NCI-H1048 (cell line): Measurements from ENCODE around the gene EVI2A.
"Not testable (repeated sequence)": the region's sequence is repeated elsewhere in the genome, so short reads cannot be mapped to it uniquely, and the experiment has no call there.

Source experiments
- DNase-seq: peaks from one replicate; lab custom pipeline; 2025; lab: John Stamatoyannopoulos, UW

EVI2A gene

DNA sequence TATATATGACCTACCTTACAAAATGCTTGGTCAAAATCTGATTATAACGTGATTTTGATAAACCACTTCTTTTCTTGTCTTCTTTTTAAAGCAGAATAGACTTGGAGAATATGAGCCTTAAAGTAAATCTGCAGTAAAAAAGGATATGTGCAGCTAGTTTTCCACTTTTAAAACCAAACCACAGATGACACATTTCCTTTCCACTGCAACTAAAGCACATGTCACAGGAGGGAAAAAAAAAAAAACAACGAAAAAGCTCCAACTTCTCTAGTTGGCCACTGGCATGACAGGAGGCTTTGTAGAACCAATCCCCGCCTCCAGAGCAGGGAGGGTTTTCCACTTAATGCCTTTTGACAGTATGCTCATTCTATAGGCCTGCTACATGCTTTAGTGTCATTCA lies at the start of gene EVI2A:
Gene EVI2A (minus strand): TSS at position 142 of the 400 bp plus-strand sequence. CDS start 2,609 bp downstream, outside the sequence.
- no peak for DNase-seq

DNA sequence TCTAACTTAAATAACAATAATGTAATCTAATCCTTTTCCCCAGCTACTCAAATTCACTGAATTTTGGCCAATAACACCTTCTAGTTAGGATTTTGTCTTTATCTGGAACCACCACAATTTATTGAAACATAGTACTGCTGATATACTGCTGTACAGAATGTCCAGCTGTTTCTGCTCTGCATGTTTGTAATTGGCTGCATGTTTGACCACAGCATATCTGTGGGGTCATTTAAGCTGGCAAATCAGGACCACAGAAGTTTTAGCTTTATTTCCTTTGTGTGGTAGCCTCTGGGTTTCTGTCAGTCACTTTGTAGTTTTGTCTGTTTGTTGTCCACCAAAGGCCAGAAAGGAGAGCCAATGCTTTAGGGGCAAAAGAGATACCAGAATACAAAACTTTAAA lies 47.8 kb upstream of the EVI2A start:
- no peak for DNase-seq

- DNase-seq = no peak
These were observed 44.7 kb upstream of the EVI2A start for GRCh38 chr17:31366088-31366487.

DNA sequence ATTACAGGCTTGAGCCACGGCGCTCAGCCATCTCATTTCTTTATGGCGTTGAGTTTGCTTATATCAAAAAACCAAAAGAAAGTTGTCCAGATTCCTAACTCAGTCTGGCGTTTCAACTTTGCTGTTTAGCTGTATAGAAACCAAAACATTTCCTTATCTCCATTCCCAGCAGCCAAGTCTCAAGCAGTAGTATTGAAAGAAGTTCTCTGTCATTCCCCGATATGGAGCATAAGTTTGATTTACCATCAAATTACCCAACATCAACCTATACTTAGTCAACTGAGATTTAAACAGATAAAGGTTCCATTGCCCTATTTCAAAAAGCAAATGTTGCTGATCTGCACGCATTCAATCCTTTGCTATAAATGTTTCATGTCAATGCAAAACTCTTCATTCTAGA lies 42.6 kb upstream of the EVI2A start:
- no peak for DNase-seq

GRCh38 chr17:31357839-31358394 lies 36.5 kb upstream of the EVI2A start:
- DNase-seq = no peak

GRCh38 chr17:31357091-31357490 lies 35.7 kb upstream of the EVI2A start:
- DNase-seq = no peak

- no peak for DNase-seq
These were observed 34.5 kb upstream of the EVI2A start for GRCh38 chr17:31355935-31356334.

GRCh38 chr17:31349454-31349853 lies 28.0 kb upstream of the EVI2A start:
- no peak for DNase-seq

GRCh38 chr17:31345191-31345747 lies 23.8 kb upstream of the EVI2A start:
- not testable (repeated sequence) for DNase-seq

DNA sequence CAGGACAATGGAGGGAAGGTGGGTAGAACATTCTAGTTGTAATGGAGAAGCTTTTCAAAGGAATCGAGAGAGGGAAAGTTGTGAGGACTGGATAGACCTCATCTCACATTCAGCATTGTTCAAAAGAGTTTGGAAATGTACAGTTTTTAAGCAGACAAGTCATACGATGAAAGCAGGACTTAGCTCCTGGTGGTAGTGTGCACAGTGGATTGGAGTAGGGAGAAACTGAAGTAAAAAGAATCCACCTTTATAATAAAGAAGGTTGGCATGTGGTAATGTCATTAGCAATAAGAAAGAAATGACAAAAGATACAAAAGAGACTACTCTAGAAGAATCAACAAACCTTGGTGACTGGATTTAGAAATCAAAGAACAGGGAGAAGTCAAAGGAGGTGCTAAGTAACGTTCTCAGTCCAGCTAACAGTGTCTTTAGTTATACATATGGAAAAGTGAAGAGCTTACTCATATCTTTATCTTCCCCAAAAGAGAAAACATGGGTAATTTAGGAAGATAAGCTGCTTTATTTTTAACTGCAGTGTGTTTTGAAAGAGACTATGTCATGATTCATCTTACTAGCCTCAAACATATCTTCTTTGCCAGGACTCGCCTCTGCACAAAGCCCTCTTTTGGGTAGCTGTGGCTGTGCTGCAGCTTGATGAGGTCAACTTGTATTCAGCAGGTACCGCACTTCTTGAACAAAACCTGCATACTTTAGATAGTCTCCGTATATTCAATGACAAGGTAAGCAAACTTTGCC lies 18.7 kb upstream of the EVI2A start:
- no peak for DNase-seq

DNA sequence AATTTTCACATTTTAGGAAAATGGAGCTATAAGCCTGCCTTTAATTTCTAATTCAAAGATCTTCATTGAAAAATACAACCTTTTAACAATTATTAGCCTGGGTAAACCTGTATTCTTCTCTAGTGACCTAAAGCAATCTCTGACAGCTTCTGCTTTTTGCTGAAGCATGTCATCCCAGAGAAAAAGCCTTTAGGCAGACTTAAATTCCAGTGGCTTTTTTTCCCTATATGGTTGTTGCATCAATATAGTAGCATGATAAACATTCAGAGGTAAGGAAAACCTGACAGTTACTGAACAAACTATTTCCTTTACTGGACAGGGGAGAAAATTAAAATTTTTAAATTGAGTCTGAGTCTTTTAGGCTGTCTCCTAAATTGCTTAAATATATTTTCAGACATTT lies 7.8 kb upstream of the EVI2A start:
- no peak for DNase-seq

- no peak for DNase-seq
These were observed 6.7 kb upstream of the EVI2A start for GRCh38 chr17:31328160-31328535.

DNA sequence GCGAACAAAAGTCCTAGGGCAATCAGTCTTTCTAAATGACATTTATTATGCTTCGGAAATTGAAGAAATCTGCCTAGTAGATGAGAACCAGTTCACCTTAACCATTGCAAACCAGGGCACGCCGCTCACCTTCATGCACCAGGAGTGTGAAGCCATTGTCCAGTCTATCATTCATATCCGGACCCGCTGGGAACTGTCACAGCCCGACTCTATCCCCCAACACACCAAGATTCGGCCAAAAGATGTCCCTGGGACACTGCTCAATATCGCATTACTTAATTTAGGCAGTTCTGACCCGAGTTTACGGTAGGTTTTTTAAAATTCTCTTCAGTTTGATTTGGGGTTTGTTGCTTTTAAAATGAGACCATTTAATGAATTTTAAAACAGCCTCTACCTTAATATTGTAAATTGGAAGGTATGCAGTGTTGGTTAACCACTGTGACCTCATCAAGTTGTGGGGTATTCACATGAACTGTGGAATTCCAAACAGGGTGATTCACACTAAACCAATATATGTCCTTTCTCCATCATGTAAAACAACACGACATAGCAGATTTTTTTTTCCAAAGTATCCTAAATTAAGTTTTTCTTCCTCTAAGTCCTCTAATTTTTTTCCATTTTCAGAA lies 6.2 kb upstream of the EVI2A start:
- DNase-seq = no peak

GRCh38 chr17:31323551-31323950 lies 2.1 kb upstream of the EVI2A start:
- DNase-seq = no peak

DNA sequence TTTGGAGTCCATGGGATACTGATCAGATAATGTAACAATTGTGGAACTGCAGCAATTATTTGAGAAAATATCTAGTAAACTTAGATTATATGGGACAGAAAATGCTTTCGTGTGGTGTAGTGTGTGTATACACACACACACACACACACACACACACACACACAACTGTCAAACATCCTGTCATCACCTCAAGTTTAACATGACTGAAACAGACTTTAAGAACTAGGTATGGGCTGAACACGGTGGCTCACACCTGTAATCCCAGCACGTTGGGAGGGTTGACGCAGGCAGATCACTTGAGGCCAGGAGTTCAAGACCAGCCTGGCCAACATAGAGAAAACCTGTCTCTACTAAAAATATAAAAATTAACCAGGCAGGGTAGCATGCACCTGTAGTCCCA lies 544 bp upstream of the EVI2A start:
- DNase-seq = no peak

GRCh38 chr17:31320791-31321190 lies 631 bp downstream of the EVI2A start:
- no peak for DNase-seq

DNA sequence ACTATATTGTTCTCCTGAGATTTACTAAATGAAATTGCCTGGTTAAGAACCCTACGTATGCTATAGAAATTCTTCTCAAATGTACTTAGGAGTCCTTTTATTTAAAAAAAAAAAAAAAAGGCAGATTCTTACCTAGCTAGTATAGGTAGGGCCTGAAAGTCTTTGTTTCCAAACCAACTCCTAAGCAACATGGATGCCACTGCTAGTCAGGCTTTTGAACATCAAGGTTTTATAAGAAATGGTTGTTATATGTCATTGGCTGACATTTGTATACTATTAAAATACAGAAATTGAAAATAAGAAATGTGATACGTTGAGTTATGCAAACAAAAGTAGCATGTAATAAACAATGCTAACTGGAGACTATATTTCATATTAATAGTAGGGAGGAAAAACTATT lies 1.2 kb downstream of the EVI2A start:
- no peak for DNase-seq

GRCh38 chr17:31318851-31319661 lies 2.4 kb downstream of the EVI2A start:
- no peak for DNase-seq

- DNase-seq = no peak
These were observed 3.1 kb downstream of the EVI2A start for GRCh38 chr17:31318298-31318801.

DNA sequence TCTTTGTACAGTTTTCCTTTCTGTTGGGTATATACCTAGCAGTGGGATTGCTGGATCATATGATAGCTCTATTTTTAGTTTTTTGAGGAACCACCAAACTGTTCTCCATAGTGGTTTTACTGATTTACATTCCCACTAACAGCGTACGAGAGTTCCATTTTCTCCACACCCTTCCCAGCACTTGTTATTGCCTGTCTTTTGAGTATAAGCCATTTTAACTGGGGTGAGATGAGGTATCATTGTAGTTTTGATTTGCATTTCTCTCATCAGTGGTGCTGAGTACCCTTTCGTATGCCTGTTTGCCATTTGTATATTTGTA lies 6.7 kb downstream of the EVI2A start:
- no peak for DNase-seq

GRCh38 chr17:31313982-31314781 lies 7.2 kb downstream of the EVI2A start, which contains the start of gene EVI2B:
Gene EVI2B, minus strand, starts transcription at chr17:31314054. Its CDS starts 8,445 bp downstream, at chr17:31305609.
- no peak for DNase-seq
